ENCODE measurements around the gene NMT2. TPM values are rescaled to one million over a fixed set of nuclear protein-coding genes. Genes with fewer than 3 reads are reported as not detected.

NMT2 gene
- total RNA-seq, 2 donors from 2014 or later = 19.1 to 21.3 TPM

DNA sequence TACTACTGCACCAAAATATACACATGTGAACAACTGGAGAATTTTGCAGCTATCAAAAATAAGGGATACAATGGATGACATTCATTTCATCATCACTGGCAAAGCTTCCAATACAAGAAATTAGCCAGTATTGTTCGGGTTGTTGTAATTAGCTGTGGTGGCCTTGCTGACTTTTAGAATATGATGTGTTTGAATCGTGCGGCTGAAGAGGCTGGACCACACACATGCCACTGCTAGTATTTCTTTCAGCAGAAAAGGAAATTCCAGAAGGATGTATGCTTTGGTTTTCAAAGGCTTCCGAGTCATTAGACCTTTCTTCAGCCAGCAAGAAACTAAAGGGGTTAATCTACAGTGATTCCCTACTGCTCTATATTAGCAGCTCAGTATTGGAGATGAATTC is 54.7 kb downstream of the NMT2 start:
- intact Hi-C loops (cut with DNase I, micrococcal nuclease) = no loop called here
- ATAC-seq = no peak
- no peak for DNase-seq

DNA sequence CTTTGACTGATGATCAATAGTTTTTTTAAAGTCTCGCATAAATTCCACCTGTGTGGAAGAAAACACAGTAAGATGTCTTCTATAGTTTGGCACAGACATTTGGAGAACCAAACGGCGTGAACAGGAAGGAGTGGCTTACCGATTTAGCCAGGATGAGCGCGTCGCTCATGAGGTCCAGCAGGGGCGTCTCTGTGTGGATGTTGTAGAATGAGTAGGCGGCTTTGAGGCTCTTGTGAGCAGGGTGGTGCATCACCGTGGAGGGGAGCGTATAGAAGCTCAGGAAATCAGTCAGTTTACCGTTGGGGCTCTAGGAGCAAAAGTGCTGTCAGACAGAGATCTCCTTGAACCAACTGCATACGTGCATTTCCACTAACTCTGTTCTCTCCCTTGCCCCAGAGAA is 55.8 kb downstream of the NMT2 start:
- no peak for ATAC-seq
- intact Hi-C loops (cut with DNase I, micrococcal nuclease) = no loop called here
- no peak for DNase-seq

DNA sequence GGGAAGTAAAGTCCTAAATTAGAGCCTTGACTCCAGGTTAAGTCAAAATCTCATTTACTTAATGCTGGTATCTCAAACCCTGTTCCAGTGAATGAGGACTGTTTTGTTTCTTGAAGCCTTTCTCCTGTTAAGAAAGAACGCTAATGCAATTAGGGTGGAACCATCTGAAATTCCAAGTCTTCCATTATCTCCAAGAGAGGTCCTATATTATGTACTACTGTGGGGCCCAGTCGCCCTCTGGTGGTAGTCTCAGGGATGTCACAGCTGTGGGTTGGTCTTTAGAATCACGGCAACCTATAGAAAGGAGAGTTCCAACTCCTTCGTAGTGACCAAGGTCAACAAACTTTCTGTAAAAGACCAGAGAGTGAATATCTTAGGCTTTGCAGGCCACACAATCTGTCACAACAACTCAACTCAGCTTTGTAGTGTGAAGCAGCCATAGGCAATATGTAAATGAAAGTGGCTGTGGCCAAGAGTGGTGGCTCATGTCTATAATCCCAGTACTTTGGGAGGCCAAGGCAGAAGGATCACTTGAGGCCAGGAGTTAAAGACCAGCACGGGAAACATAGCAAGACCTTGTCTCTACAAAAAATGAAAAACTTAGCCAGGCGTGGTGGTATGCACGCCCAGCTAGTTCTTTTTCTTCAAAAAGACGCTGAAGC is 62.0 kb downstream of the NMT2 start:
- ATAC-seq = peak; percentile 88
- peak; percentile 60 to 82 for DNase-seq
- intact Hi-C loops (cut with DNase I, micrococcal nuclease) = loop anchor here in 1 of 2 donors (10.0 kb wide), 1 partner anchor 152 kb away; the partner anchor contains the start of genes DCLRE1C and MEIG1

DNA sequence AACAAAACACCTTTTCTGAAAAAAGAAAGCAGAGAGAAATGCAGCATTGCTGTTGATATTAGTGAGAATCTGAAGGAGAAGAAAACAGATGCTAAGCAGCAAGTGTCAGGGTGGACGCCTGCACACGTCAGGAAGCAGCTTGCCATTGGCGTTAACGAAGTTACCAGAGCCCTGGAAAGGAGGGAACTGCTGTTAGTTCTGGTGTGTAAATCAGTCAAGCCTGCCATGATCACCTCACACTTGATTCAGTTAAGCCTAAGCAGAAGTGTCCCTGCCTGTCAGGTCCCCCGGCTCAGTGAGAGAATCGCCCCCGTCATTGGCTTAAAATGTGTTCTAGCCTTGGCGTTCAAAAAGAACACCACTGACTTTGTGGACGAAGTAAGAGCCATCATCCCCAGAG is 65.0 kb downstream of the NMT2 start:
- DNase-seq (no peak), ATAC-seq (no peak)
- intact Hi-C loops (cut with DNase I, micrococcal nuclease) = loop anchor here in 1 of 2 donors (10.0 kb wide), 1 partner anchor 149 kb away; the partner anchor contains the start of genes DCLRE1C and MEIG1

DNA sequence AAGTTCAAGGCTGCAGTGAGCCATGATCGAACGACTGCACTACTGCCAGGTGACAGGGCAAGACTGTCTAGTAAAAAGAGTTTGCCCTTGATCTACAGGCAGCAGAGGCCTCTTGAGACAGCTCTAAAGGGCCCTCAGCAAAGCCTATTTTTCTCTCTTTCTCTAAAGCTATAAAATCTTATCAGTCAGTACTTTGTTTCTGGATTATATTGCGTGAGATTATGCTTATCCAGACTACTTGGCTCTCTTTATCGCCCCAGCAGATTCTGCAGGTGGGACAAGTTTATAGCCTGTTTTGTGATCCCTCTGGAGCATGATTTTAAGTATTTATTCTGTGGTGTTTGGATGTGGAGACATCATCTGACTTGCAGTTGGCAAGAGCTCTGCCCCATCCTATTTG is 68.6 kb downstream of the NMT2 start:
- intact Hi-C loops (cut with DNase I, micrococcal nuclease) = loop anchor here in 1 of 2 donors (10.0 kb wide), 1 partner anchor 145 kb away; the partner anchor contains the start of genes DCLRE1C and MEIG1
- DNase-seq (no peak), ATAC-seq (no peak)

DNA sequence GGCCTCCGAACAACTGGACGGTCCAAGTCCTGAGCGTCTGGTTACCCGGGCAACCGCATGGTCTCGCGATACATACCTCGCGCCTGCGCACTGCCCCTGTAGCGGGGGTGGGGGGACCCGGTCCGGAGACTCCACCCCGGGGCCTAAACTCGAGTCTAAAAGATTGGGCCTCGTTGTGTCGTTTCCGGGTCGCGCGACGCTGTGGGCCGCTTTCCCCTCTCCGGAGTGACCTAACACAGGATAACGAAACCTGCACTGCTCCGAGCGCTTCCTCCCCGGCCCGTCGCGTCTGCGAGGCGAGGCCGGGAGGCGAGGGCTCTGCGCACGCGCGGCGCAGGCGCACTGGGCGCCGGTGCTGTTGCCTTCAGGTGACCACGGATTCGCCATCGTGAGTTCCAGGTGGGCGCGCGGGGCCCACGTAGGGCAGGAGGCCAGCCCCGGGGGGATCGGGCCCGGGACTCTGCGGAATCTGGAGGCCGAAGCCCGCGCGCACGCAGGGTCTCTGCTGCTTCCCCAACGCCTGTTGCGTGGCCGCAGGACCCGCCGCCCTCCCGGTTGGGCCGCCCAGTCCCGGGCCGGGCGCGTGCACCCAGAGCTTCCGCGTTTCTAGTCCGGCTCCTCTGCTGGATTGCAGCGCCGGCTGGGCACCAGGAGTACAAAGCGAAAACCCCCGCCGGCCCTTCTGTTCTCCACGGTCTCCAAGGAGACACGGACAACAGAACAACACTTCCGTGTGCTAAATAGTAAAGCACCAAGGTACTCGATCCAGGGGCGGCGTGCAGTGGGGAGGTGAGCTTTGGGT is 71.3 kb downstream of the NMT2 start, which contains the start of gene RPP38:
TSS of gene RPP38 (plus strand) at position 345 of the 802 bp plus-strand sequence. CDS start 5,960 bp downstream, outside the sequence.
- intact Hi-C loops (cut with DNase I, micrococcal nuclease) = no loop called here
- peak; percentile 90 for ATAC-seq
- peak; percentile 96 to 97 for DNase-seq

DNA sequence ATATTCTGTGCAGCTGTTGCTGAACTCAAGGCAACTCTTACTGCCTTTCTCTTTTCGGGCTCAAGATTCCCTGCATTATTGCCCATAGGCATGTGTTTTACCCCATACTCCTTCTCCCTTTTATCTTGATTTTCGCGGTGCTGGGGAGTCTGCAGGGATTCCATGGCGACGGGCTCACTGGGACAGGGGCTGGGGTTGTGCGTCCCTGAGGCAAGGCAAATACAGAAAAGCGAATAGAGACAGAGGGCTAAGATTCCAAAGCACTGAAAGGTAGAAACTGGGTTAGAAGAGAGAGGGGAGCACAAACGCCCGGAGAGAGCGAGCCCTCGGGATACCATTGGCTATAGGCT is 71.9 kb downstream of the NMT2 start:
- intact Hi-C loops (cut with DNase I, micrococcal nuclease) = no loop called here
- DNase-seq (no peak), ATAC-seq (peak; percentile 13)

DNA sequence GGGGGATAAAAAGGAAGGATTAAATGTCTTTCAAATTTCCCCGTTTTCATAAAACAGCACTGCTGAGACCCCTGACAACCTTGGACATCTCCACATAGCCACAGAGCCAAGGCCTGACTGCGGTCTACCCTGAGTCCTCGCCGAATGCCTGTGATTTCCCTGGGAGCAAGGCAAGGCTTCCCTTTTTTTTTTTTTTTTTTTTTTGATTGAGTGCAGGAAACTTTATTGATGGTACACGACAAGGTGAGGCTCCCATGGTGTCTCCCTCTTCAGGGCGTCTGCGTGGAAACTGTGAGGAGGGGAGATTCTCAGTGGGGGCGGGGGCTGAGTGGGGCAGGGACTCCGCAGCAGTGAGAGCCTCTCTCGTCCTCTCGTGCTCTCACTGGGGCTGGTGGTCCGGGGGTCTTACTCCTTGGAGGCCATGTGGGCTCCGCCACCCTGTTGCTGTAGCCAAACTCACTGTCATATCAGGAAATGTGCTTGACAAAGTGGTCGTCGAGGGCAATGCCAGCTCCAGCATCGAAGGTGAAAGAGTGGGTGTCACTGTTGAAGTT is 75.6 kb downstream of the NMT2 start:
- ATAC-seq (no peak), DNase-seq (no peak)
- intact Hi-C loops (cut with DNase I, micrococcal nuclease) = no loop called here

DNA sequence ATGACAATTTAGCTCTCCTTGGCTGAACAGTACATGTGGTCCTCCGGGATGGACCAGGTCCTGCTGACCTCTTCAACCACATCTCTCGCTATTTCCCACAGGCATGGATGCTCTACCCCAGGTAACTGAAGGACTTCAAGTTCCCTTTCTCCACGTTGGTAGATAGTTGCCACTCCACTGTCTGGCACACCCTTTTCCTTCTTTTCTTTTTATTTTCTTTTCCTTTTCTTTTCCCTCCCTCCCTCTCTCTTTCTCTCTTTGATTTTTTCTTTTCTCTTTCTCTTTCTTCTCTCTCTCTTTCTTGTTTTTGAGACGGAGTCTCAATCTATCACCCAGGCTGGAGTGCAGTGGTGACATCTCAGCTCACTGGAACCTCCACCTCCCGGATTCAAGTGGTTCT is 77.1 kb downstream of the NMT2 start:
- DNase-seq (no peak), ATAC-seq (no peak)
- intact Hi-C loops (cut with DNase I, micrococcal nuclease) = no loop called here

DNA sequence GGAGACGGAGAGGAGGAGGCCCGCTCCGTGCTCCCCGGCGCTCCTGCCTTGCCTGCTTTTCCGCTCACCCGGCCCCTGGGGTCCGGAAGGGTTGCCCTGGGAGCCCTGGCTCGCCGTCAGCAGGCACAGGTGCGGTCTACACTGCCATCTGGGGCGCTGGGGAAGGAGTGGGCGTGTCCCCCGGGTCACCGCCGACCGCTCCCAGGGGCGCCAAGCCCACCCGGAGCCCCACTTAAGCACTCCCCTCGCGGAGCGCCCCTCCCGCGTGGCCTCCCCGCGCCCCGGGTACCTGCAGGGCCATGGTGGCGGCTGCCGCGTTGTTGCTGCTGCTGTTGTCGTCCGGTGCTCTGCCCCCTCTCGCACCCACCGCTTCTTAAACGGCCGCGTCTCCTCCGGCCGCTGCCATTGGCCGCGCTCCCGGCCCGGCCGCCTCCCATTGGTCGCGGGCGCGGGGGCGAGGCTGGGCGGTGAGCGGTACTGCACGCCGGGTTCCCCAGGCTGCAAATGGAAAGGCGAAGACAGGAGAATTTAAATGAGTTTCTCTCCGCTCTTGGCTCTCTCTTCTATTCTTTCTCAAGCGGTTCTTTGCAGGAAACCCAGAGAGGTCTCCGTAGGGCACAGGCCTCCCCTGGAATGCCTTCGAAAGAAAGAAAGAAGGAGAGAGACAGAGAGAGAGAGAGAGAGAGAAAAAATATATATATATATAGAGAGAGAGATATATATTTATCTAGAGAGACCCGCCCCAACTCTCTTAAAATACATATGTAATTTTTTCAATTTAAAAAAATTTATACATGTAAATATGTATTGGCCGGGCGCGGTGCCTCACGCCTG is 79.8 kb downstream of the NMT2 start, which contains the start of gene ACBD7:
TSS of gene ACBD7 (minus strand) at position 349 of the 834 bp plus-strand sequence. CDS start at position 301, 48 bp downstream.
- ATAC-seq (peak; percentile 97), DNase-seq (peak; percentile 54 to 80)
- intact Hi-C loops (cut with DNase I, micrococcal nuclease) = no loop called here

DNA sequence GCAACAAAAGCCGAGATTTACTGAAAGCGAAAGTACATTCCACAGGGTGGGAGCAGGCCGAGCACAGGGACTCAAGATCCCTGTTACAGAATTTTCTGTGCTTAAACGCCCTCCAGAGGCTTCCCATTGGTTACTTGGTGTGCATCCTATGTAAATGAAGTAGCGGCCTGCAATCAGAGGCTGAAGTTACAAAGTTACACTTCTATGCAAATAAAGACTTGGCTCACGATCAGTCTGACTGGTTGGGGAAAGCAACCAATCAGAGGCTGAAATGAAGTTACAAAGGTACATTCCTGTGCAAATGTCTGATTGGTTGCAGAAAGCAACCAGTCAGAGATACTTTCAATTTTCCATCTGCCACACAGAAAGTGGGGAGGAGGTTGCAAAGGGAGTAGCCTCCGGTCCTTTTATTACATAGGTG is 84.0 kb downstream of the NMT2 start:
- intact Hi-C loops (cut with DNase I, micrococcal nuclease) = no loop called here
- ATAC-seq = peak; percentile 79
- peak in 1 of 2 donors; percentile 54 for DNase-seq

DNA sequence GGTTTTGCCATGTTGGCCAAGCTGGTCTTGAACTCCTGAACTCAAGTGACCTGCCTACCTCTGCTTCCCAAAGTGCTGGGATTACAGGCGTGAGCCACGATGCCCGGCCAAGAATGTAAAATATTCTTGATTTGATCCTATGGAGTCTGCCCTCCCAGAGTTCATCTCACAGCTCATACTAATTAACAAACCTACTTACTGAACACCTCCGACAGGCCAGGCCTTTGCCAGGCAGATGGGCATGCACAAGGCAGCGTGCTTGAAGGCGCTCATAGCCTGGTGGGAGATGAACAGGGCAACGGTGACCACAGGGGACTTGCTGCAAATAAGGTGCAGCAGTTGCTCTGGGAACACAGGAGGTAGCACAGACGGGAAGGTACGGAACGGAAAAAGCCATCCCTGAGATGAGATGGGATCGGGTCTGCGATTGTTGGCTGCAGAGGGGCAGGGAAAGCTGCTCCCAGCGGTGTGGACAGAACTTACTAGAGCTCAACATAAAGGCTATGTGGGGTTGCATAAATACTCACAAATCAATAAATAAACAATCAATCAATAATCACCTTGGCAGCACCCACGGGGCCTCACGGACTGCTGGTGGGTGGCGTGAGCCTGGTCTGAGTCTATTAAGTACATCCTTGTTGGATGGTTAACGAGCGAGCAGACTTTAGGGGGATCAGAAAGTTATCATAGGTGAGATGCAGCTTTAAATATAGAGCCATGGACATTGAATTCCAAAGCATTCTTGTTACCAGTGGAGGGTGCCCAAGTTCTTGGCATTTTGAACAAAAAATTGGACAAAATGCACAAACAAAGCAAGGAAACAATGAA is 84.6 kb downstream of the NMT2 start:
- intact Hi-C loops (cut with DNase I, micrococcal nuclease) = no loop called here
- ATAC-seq (no peak), DNase-seq (no peak)

DNA sequence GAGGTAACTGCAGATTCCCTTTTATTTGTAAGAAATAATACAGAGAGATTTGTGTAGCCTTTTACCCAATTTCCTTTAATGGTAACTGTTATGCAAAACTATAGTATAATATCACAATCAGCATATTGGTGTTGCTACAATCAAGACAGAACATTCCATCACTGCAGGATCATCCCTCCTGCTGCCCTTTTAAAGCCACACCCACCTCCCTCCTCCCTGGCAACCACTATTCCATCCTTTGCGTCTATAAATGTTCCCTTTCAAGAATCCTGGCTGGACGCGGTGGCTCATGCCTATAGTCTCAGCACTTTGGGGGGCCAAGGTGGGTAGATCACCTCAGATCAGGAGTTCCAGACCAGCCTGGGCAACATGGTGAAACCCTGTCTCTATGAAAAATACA is 93.1 kb downstream of the NMT2 start:
- no peak for DNase-seq
- intact Hi-C loops (cut with DNase I, micrococcal nuclease) = no loop called here
- ATAC-seq = no peak

DNA sequence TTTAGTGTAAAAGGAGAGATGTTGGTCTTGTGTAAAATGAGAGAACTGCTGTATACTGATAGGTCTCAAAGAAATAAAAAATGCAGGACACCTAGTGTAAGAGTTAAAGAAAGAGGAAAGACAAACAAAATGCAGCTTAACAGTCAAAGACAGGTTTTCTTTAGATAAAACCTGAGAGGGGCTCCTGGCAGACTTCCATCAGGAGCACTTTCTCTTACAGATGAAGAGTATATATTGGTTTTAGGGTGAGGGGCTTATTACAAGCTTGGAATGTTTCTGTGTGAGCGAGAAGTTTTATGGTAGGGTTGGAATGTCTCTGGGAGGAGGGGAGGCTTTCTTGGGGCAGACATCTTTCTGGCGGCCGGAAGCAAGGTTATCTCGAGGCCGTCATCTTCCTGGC is 96.1 kb downstream of the NMT2 start:
- intact Hi-C loops (cut with DNase I, micrococcal nuclease) = no loop called here
- DNase-seq = no peak
- ATAC-seq = no peak

DNA sequence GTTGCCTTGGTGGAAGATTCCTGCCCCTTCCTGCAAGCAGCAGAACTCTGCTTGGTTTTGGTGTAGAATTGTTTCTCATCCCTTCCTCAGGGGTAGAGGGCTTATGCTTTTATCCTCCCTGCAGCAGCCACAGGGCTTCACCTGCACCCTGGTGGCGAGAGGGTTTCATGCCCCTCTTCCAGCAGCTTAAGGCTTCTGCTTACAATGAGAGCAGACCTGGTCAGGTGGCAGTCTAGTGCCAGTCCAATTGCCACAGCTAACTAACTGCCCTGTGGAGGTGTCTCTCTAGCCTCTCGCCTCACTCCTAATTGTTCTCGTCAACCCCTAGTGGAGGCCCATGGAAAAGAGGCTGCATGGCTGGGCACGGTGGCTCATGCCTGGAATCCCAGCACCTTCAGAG is 99.3 kb downstream of the NMT2 start:
- ATAC-seq (no peak), DNase-seq (no peak)
- intact Hi-C loops (cut with DNase I, micrococcal nuclease) = no loop called here

DNA sequence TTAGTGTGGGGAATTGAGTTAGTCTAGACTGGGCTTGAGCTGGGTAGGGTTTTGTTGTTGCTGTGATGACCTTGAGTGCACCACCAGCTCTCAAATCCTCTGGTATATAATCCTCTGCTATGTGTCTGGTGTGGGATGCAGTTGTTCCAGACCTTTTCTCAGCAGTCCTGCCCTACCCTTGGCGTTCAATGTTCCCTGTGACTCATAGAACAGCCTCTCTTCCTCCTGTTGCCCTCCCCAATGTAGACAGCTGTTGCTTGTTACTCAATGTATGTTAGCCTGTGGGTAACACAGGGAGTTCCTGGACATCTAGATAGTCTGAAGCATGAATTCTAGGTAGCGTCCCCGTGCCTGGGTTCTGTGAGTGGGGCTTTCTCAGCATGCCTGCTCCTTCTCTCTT is 99.7 kb downstream of the NMT2 start:
- ATAC-seq (no peak), DNase-seq (no peak)
- intact Hi-C loops (cut with DNase I, micrococcal nuclease) = no loop called here

DNA sequence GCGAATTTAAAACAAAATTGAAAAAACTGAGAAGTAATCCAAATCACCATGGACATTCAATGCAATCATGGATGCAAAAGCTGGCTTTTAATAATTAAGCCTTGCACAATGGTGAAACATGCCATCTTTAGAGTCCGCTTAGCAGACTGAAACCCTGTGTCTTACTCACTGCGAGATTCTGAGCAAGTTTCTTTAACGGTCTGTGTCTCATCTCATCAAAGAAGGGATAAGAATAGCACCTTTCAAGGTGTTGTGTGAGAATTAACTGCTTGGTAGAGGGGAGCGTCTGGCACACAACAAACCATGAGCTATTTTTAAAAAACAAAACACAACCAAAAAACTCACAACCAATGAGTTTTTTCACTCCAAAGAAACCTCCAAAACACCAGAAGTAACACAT is 101.3 kb downstream of the NMT2 start:
- ATAC-seq (no peak), DNase-seq (no peak)
- intact Hi-C loops (cut with DNase I, micrococcal nuclease) = no loop called here

DNA sequence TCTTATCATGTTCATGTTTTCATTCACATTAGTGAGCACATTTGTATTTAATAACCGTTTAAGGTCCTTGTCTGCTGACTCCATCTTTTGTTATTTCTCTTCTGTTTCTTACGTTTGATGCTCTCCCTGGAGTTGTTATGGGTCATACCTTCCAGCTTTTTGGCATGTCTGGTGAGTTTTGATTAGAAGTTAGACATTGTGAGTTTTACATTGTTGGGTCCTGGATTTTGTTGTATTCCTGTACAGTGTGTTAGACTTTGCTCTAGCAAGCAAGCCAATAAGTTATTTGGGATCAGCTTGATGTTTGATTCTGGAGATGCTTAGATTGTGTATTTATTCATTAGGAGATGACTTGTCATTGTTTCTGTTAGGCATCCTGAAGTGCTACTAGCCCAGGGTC is 107.9 kb downstream of the NMT2 start:
- DNase-seq = no peak
- no peak for ATAC-seq
- intact Hi-C loops (cut with DNase I, micrococcal nuclease) = no loop called here
